ENCODE data around the gene PTK6.

GRCh38 chr20:63525185-63525584 is 12.0 kb downstream of the PTK6 start:
- TF ChIP-seq CTCF (IDR thresholded peaks at IDR 0.05; ENCODE audit: low read length) (no peak), EZH2 (optimal IDR thresholded peaks at IDR 0.05; ENCODE audit: low read depth, low read length) (no peak), EZH2phosphoT487 (IDR thresholded peaks at IDR 0.05; ENCODE audit: low read length) (no peak)

Measured in MM.1S (cell line).